A673 (cell line): ENCODE results near the gene KLK5.

ENCODE experiments used
- EZH2 ChIP-seq: fragments of 200-600 bp; sonication (generic); IDR thresholded peaks from 2 replicates; pipeline ENCODE4 v1.6.1; 2017; ENCODE audit warnings: borderline replicate concordance, low read depth, mild to moderate bottlenecking, mixed read lengths, antibody characterized with exemption, low read length; ENCODE audit not compliant: poor library complexity, severe bottlenecking
- TF ChIP-seq, protein P1 (sequence below): fragments of 300-800, 200-600 bp; sonication (generic); conservative IDR thresholded peaks from 2 replicates; pipeline ENCODE4 v1.5.1; 2017; ENCODE audit warnings: low read depth, mild to moderate bottlenecking, antibody characterized with exemption, low read length, moderate library complexity, mixed read lengths

DNA sequence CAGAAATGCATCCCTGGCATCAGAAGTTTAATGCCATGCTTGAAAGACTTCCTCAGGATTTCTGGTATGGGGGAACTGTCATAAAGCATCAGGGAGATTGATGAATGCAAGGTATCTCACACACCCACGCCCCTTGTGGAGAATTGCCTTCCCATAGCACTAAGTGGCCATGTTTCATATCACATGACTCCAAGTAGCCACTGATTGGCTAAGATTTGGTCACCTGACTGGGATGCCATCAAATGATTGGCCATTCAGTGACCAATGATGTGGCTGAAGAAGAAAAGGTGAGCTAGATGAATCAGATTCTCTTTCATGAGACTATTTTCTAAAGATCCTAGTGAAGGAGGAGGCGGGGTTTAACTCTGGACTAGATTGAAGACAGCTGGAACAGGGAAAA lies 41.3 kb upstream of the KLK5 start:
- TF ChIP-seq, protein P1, sequence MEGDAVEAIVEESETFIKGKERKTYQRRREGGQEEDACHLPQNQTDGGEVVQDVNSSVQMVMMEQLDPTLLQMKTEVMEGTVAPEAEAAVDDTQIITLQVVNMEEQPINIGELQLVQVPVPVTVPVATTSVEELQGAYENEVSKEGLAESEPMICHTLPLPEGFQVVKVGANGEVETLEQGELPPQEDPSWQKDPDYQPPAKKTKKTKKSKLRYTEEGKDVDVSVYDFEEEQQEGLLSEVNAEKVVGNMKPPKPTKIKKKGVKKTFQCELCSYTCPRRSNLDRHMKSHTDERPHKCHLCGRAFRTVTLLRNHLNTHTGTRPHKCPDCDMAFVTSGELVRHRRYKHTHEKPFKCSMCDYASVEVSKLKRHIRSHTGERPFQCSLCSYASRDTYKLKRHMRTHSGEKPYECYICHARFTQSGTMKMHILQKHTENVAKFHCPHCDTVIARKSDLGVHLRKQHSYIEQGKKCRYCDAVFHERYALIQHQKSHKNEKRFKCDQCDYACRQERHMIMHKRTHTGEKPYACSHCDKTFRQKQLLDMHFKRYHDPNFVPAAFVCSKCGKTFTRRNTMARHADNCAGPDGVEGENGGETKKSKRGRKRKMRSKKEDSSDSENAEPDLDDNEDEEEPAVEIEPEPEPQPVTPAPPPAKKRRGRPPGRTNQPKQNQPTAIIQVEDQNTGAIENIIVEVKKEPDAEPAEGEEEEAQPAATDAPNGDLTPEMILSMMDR: no peak
- no peak for TF ChIP-seq EZH2
